Neural cell (in vitro differentiated cells): ENCODE data around the gene VMAC. TPM values are rescaled to one million over a fixed set of nuclear protein-coding genes. Genes with fewer than 3 reads are reported as not detected.

Experiments used
- H2AFZ ChIP-seq: fragments of 200-600, 300-800 bp; sonication (generic), shearing (Covaris generic); 2 replicates; pipeline ENCODE4 v1.6.0; 2014; ENCODE audit warnings: low read depth, mild to moderate bottlenecking, antibody characterized with exemption, low read length, moderate library complexity
- H3F3A ChIP-seq: fragments of 200-600 bp; shearing (Covaris generic); 2 replicates; pipeline ENCODE4 v1.6.1; 2016; ENCODE audit warnings: mild to moderate bottlenecking, moderate library complexity, mixed read lengths, antibody characterized with exemption, low read length; ENCODE audit not compliant: insufficient read depth, poor library complexity, severe bottlenecking
- H3K27ac ChIP-seq: fragments of 200-600, 300-800 bp; sonication (generic), shearing (Covaris generic); 2 replicates; pipeline ENCODE4 v1.5.1; 2014; ENCODE audit warnings: mild to moderate bottlenecking, low read length, moderate library complexity
- H3K27me3 ChIP-seq: fragments of 300-800, 200-600 bp; sonication (generic), shearing (Covaris generic); 2 replicates; pipeline ENCODE4 v1.6.0; 2014; ENCODE audit warnings: mild to moderate bottlenecking, low read depth, low read length, moderate library complexity; ENCODE audit not compliant: insufficient read depth
- H3K36me3 ChIP-seq: fragments of 300-800, 200-600 bp; sonication (generic), shearing (Covaris generic); 2 replicates; pipeline ENCODE4 v1.5.1; 2014; ENCODE audit warnings: mild to moderate bottlenecking, antibody characterized with exemption, low read length, moderate library complexity; ENCODE audit not compliant: insufficient read depth
- H3K4me2 ChIP-seq: fragments of 300-800, 200-600 bp; sonication (generic), shearing (Covaris generic); 2 replicates; pipeline ENCODE4 v1.6.0; 2014; ENCODE audit warnings: mild to moderate bottlenecking, low read length
- H3K4me3 ChIP-seq: fragments of 300-800, 200-600 bp; sonication (generic), shearing (Covaris generic); 2 replicates; pipeline ENCODE4 v1.5.1; 2014; ENCODE audit warnings: mild to moderate bottlenecking, low read length, moderate library complexity
- H3K79me2 ChIP-seq: fragments of 200-600 bp; shearing (Covaris generic); replicated peaks from 2 replicates; pipeline ENCODE4 v1.6.0; 2014; ENCODE audit warnings: mild to moderate bottlenecking, low read length, moderate library complexity; ENCODE audit not compliant: insufficient read depth
- H3K9ac ChIP-seq: fragments of 300-800, 200-600 bp; sonication (generic), shearing (Covaris generic); 2 replicates; pipeline ENCODE4 v1.6.1; 2016; ENCODE audit warnings: mild to moderate bottlenecking, low read length, mixed read lengths
- H3K9me2 ChIP-seq: fragments of 200-600 bp; shearing (Covaris generic); 2 replicates; pipeline ENCODE4 v1.6.1; 2016; ENCODE audit warnings: mild to moderate bottlenecking, low read length, mixed read lengths; ENCODE audit not compliant: insufficient read depth
- H3K9me3 ChIP-seq: fragments of 200-600, 300-800 bp; sonication (generic), shearing (Covaris generic); 2 replicates; pipeline ENCODE4 v1.6.1; 2016; ENCODE audit warnings: mild to moderate bottlenecking, mixed run types, low read length, moderate library complexity, mixed read lengths
- H4K20me1 ChIP-seq: fragments of 200-600 bp; shearing (Covaris generic); 2 replicates; pipeline ENCODE4 v1.6.1; 2016; ENCODE audit warnings: mild to moderate bottlenecking, mixed run types; ENCODE audit not compliant: insufficient read depth
- CTCF ChIP-seq: fragments of 450-650 bp; IDR thresholded peaks from 2 replicates; pipeline ENCODE4 v1.5.1; 2014; ENCODE audit warnings: antibody characterized with exemption, mild to moderate bottlenecking, moderate library complexity; ENCODE audit not compliant: poor library complexity, severe bottlenecking
- EP300 ChIP-seq: fragments of 450-650 bp; conservative IDR thresholded peaks from 2 replicates; pipeline ENCODE4 v1.6.1; 2014; ENCODE audit warnings: antibody characterized with exemption, mild to moderate bottlenecking, moderate library complexity; ENCODE audit not compliant: poor library complexity, severe bottlenecking
- EZH2 ChIP-seq: fragments of 200-600, 300-800 bp; shearing (Covaris generic), sonication (generic); IDR thresholded peaks from 2 replicates; pipeline ENCODE4 v1.6.1; 2014; ENCODE audit warnings: antibody characterized with exemption, low read length, borderline replicate concordance, mild to moderate bottlenecking; ENCODE audit not compliant: insufficient read depth, poor library complexity, severe bottlenecking
- MXI1 ChIP-seq: fragments of 450-650 bp; conservative IDR thresholded peaks from 2 replicates; pipeline ENCODE4 v1.6.1; 2014; ENCODE audit warnings: antibody characterized with exemption, mild to moderate bottlenecking; ENCODE audit not compliant: poor library complexity, severe bottlenecking
- POLR2AphosphoS5 ChIP-seq: IDR thresholded peaks from 2 replicates; pipeline ENCODE4 v1.6.1; 2012
- RAD21 ChIP-seq: fragments of 450-650 bp; conservative IDR thresholded peaks from 2 replicates; pipeline ENCODE4 v1.6.1; 2014; ENCODE audit warnings: antibody characterized with exemption, mild to moderate bottlenecking, moderate library complexity
- REST ChIP-seq: IDR thresholded peaks from 2 replicates; pipeline ENCODE4 v1.6.1; 2012; ENCODE audit warnings: borderline replicate concordance
- SMC3 ChIP-seq: fragments of 450-650 bp; conservative IDR thresholded peaks from 2 replicates; pipeline ENCODE4 v1.6.1; 2014; ENCODE audit warnings: antibody characterized with exemption, mild to moderate bottlenecking, moderate library complexity; ENCODE audit not compliant: poor library complexity
- polyA plus RNA-seq: library from polyadenylated mRNA; depleted of rRNA; stranded (reverse); fragments of >200 nt; gene quantifications from 2 replicates; pipeline ENCODE4 v1.2.3, GENCODE V29; 2014

The VMAC gene
- polyA plus RNA-seq, 1 donor from 2014 or later, result 6.0 TPM

- no peaks in the 10 kb centered on the region for H3F3A ChIP-seq
- H3K36me3 ChIP-seq, result no peaks in the 10 kb centered on the region
- H3K27me3 ChIP-seq, result no peaks in the 10 kb centered on the region
- no peaks in the 10 kb centered on the region for H3K9me3 ChIP-seq
- H3K9me2 ChIP-seq, result no peaks in the 10 kb centered on the region
- H3K4me3 ChIP-seq, result no peak overlapping the region
- no peaks in the 10 kb centered on the region for H4K20me1 ChIP-seq
- H3K27ac ChIP-seq, result no peak overlapping the region
- no peak for TF ChIP-seq SMC3
- TF ChIP-seq EP300, result no peak
- TF ChIP-seq RAD21, result no peak
- TF ChIP-seq REST, result no peak
- TF ChIP-seq EZH2, result no peak
- TF ChIP-seq CTCF, result no peak
- no peak overlapping the region for H3K4me2 ChIP-seq
- no peaks in the 10 kb centered on the region for H3K79me2 ChIP-seq
- no peak overlapping the region for H3K9ac ChIP-seq
- no peak overlapping the region for H2AFZ ChIP-seq
These were observed 11.3 kb upstream of the VMAC start for GRCh38 chr19:5893296-5893903.

- Histone ChIP-seq H2AFZ (no peak overlapping the region), H3K9ac (no peak overlapping the region), H3K36me3 (no peaks in the 10 kb centered on the region), H3K9me2 (no peaks in the 10 kb centered on the region), H3K9me3 (no peaks in the 10 kb centered on the region), H3K4me2 (no peak overlapping the region), H4K20me1 (no peaks in the 10 kb centered on the region), H3F3A (no peaks in the 10 kb centered on the region), H3K27ac (no peak overlapping the region), H3K79me2 (no peaks in the 10 kb centered on the region), H3K4me3 (no peak overlapping the region), H3K27me3 (no peaks in the 10 kb centered on the region)
- TF ChIP-seq POLR2AphosphoS5 (no peak), MXI1 (no peak), EP300 (no peak), EZH2 (no peak), RAD21 (no peak)
These were observed 10.6 kb upstream of the VMAC start for GRCh38 chr19:5893907-5894703.
